Mesendoderm (in vitro differentiated cells): ENCODE data around the gene MAB21L4.
A peak's percentile ranks its signal among the peaks of the same experiment; 100 is the strongest.

Experiments
- DNase-seq: peaks from one replicate; pipeline ENCODE4 v3.0.0; 2013
- H2AK5ac ChIP-seq: 2 replicates; pipeline ENCODE4 v1.6.1; 2013; ENCODE audit warnings: low read length, inconsistent platforms
- H2BK120ac ChIP-seq: 2 replicates; pipeline ENCODE4 v1.6.1; 2013; ENCODE audit warnings: low read depth, mild to moderate bottlenecking, low read length, moderate library complexity, mixed read lengths
- H2BK15ac ChIP-seq: replicated peaks from 2 replicates; pipeline ENCODE4 v1.6.1; 2013; ENCODE audit warnings: low read depth, mild to moderate bottlenecking, moderate library complexity
- H2BK5ac ChIP-seq: 2 replicates; pipeline ENCODE4 v1.6.1; 2013; ENCODE audit warnings: low read length, inconsistent platforms
- H3K18ac ChIP-seq: 2 replicates; pipeline ENCODE4 v1.6.1; 2013; ENCODE audit warnings: mild to moderate bottlenecking, low read length, mixed read lengths
- H3K23ac ChIP-seq: one replicate; pipeline ENCODE4 v1.6.1; 2013; ENCODE audit warnings: low read length
- H3K27ac ChIP-seq: 2 replicates; pipeline ENCODE4 v1.5.1; 2013; ENCODE audit warnings: low read depth, mild to moderate bottlenecking, inconsistent platforms, low read length, moderate library complexity
- H3K27me3 ChIP-seq: 2 replicates; pipeline ENCODE4 v1.6.1; 2013; ENCODE audit warnings: low read length, control low read depth, mild to moderate bottlenecking, inconsistent platforms; ENCODE audit not compliant: insufficient read depth, poor library complexity
- H3K36me3 ChIP-seq: 2 replicates; pipeline ENCODE4 v1.6.1; 2013; ENCODE audit warnings: low read length, inconsistent platforms; ENCODE audit not compliant: control insufficient read depth, insufficient read depth
- H3K4ac ChIP-seq: one replicate; pipeline ENCODE4 v1.6.1; 2013; ENCODE audit warnings: low read depth, mild to moderate bottlenecking, low read length, moderate library complexity
- H3K4me1 ChIP-seq: 2 replicates; pipeline ENCODE4 v1.6.1; 2013; ENCODE audit warnings: low read depth, low read length, inconsistent platforms; ENCODE audit not compliant: control insufficient read depth
- H3K4me2 ChIP-seq: 2 replicates; pipeline ENCODE4 v1.6.1; 2013; ENCODE audit warnings: low read length
- H3K4me3 ChIP-seq: 2 replicates; pipeline ENCODE4 v1.5.1; 2013; ENCODE audit warnings: mild to moderate bottlenecking, low read length
- H3K56ac ChIP-seq: one replicate; pipeline ENCODE4 v1.6.1; 2013; ENCODE audit warnings: low read length
- H3K79me1 ChIP-seq: 2 replicates; pipeline ENCODE4 v1.6.1; 2013; ENCODE audit warnings: low read length, inconsistent platforms
- H3K79me2 ChIP-seq: 2 replicates; pipeline ENCODE4 v1.6.1; 2013; ENCODE audit warnings: mild to moderate bottlenecking, low read length; ENCODE audit not compliant: control insufficient read depth, insufficient read depth
- H3K9ac ChIP-seq: 2 replicates; pipeline ENCODE4 v1.6.1; 2013; ENCODE audit warnings: low read length, inconsistent platforms
- H4K5ac ChIP-seq: one replicate; pipeline ENCODE4 v1.6.1; 2013; ENCODE audit warnings: low read length
- H4K8ac ChIP-seq: one replicate; pipeline ENCODE4 v1.6.1; 2013; ENCODE audit warnings: low read depth, mild to moderate bottlenecking, control low read depth, low read length, moderate library complexity
- WGBS: extraction: QIAGEN DNeasy Blood & Tissue Kit; methylation state at CpG from one replicate; pipeline ENCODE4 v1.1.7; 2013; ENCODE audit warnings: low lambda C conversion rate, missing lambda C conversion rate; ENCODE audit not compliant: insufficient coverage; ENCODE audit errors: extremely low coverage; 5-methylcytosine and 5-hydroxymethylcytosine counted together

MAB21L4 gene

GRCh38 chr2:240896871-240897692 lies 1.1 kb upstream of the MAB21L4 start:
- H3K4ac ChIP-seq, result no peak overlapping the region
- H3K56ac ChIP-seq, result no peak overlapping the region
- H3K23ac ChIP-seq, result no peak overlapping the region
- no peak overlapping the region for H4K8ac ChIP-seq
- H4K5ac ChIP-seq, result no peak overlapping the region
- DNase-seq, result no peak
- no peaks in the 10 kb centered on the region for H3K79me2 ChIP-seq
- no peaks in the 10 kb centered on the region for H3K79me1 ChIP-seq
- no peak overlapping the region for H3K4me3 ChIP-seq
- no peak overlapping the region for H3K4me2 ChIP-seq
- H3K4me1 ChIP-seq, result peaks cover 2% of the 10 kb centered on the region
- no peak overlapping the region for H2BK5ac ChIP-seq
- no peaks in the 10 kb centered on the region for H3K27me3 ChIP-seq
- no peak overlapping the region for H2BK15ac ChIP-seq
- H3K9ac ChIP-seq, result no peak overlapping the region
- WGBS, result no CpG with 5 or more reads among the region's 23 CpGs
- no peaks in the 10 kb centered on the region for H3K36me3 ChIP-seq
- H2BK120ac ChIP-seq, result no peak overlapping the region
- no peak overlapping the region for H3K18ac ChIP-seq
- H2AK5ac ChIP-seq, result no peak overlapping the region
- H3K27ac ChIP-seq, result no peak overlapping the region

- Histone ChIP-seq H2BK15ac (no peak overlapping the region), H2AK5ac (no peak overlapping the region), H3K4me1 (no peaks in the 10 kb centered on the region), H2BK120ac (no peak overlapping the region), H3K18ac (no peak overlapping the region), H3K4me2 (no peak overlapping the region), H3K23ac (no peak overlapping the region), H3K4me3 (no peak overlapping the region), H3K4ac (peak overlapping the region; percentile 17), H2BK5ac (no peak overlapping the region), H4K5ac (no peak overlapping the region), H3K79me2 (no peaks in the 10 kb centered on the region), H3K9ac (no peak overlapping the region), H3K79me1 (no peaks in the 10 kb centered on the region), H3K27ac (no peak overlapping the region), H3K56ac (no peak overlapping the region), H3K36me3 (no peaks in the 10 kb centered on the region), H3K27me3 (no peaks in the 10 kb centered on the region), H4K8ac (no peak overlapping the region)
- no CpG with 5 or more reads among the region's 7 CpGs for WGBS
- no peak for DNase-seq
Measured at GRCh38 chr2:240896394-240896793, 438 bp upstream of the MAB21L4 start.

- no peak overlapping the region for H2BK5ac ChIP-seq
- no peak overlapping the region for H4K8ac ChIP-seq
- no peak overlapping the region for H3K4me2 ChIP-seq
- H3K36me3 ChIP-seq, result no peaks in the 10 kb centered on the region
- H3K4me1 ChIP-seq, result no peaks in the 10 kb centered on the region
- H3K4me3 ChIP-seq, result no peak overlapping the region
- no peak overlapping the region for H3K4ac ChIP-seq
- H2AK5ac ChIP-seq, result no peak overlapping the region
- H3K79me2 ChIP-seq, result no peaks in the 10 kb centered on the region
- H3K27me3 ChIP-seq, result no peaks in the 10 kb centered on the region
- H3K9ac ChIP-seq, result no peak overlapping the region
- no peak overlapping the region for H2BK15ac ChIP-seq
- no peak overlapping the region for H4K5ac ChIP-seq
- WGBS, result no CpG with 5 or more reads among the region's 28 CpGs
- H3K27ac ChIP-seq, result no peak overlapping the region
- H3K56ac ChIP-seq, result no peak overlapping the region
- H3K18ac ChIP-seq, result no peak overlapping the region
- H2BK120ac ChIP-seq, result no peak overlapping the region
- no peak for DNase-seq
- H3K23ac ChIP-seq, result no peak overlapping the region
- H3K79me1 ChIP-seq, result no peaks in the 10 kb centered on the region
Measured at GRCh38 chr2:240894836-240895558, 959 bp downstream of the MAB21L4 start.

GRCh38 chr2:240894006-240894405 lies 1.9 kb downstream of the MAB21L4 start:
- Histone ChIP-seq H2BK15ac (no peak overlapping the region), H3K4me1 (no peaks in the 10 kb centered on the region), H3K4me2 (no peak overlapping the region), H3K18ac (no peak overlapping the region), H3K27ac (no peak overlapping the region), H4K8ac (no peak overlapping the region), H3K9ac (no peak overlapping the region), H3K27me3 (no peaks in the 10 kb centered on the region), H3K4ac (no peak overlapping the region), H3K79me2 (no peaks in the 10 kb centered on the region), H3K23ac (no peak overlapping the region), H3K4me3 (no peak overlapping the region), H3K79me1 (no peaks in the 10 kb centered on the region), H3K56ac (no peak overlapping the region), H2BK120ac (no peak overlapping the region), H4K5ac (no peak overlapping the region), H2BK5ac (no peak overlapping the region), H3K36me3 (no peaks in the 10 kb centered on the region), H2AK5ac (no peak overlapping the region)
- no CpG with 5 or more reads among the region's 9 CpGs for WGBS
- peak; percentile 39 for DNase-seq

GRCh38 chr2:240893363-240893844 lies 2.6 kb downstream of the MAB21L4 start:
- Histone ChIP-seq H2BK5ac (no peak overlapping the region), H2BK15ac (no peak overlapping the region), H3K36me3 (no peaks in the 10 kb centered on the region), H3K4me2 (no peak overlapping the region), H3K4me3 (no peak overlapping the region), H3K23ac (no peak overlapping the region), H3K4ac (no peak overlapping the region), H3K4me1 (no peaks in the 10 kb centered on the region), H2AK5ac (no peak overlapping the region), H4K5ac (no peak overlapping the region), H3K18ac (no peak overlapping the region), H4K8ac (no peak overlapping the region), H3K27me3 (no peaks in the 10 kb centered on the region), H3K56ac (no peak overlapping the region), H2BK120ac (no peak overlapping the region), H3K79me2 (no peaks in the 10 kb centered on the region), H3K9ac (no peak overlapping the region), H3K79me1 (no peaks in the 10 kb centered on the region), H3K27ac (no peak overlapping the region)
- WGBS, result no CpG with 5 or more reads among the region's 17 CpGs
- DNase-seq, result peak; percentile 56
